Measurements from ENCODE around the gene HECW1.
"Not testable (repeated sequence)": the region's sequence is repeated elsewhere in the genome, so short reads cannot be mapped to it uniquely, and the experiment has no call there.

Gene HECW1

GRCh38 chr7:43112941-43113621 is 634 bp downstream of the HECW1 start:
- DNase-seq = no peak

GRCh38 chr7:43113622-43114457 is 1.4 kb downstream of the HECW1 start:
- no peak for DNase-seq

DNA sequence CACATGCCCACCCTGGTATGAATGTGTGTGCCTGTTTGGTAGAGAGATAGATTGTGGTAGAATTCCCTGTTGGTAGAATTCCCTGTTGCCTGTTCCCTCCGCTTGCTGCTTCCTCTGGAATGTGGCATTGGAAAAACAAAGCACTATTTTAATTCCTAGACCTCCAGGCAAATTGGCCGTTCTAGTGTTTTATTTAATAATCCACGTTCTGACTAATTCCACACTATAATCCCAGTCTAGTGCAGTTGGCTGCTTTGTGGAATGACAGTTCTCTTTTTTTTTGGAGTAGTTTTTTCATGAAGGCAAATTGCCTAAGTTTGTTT is 2.0 kb downstream of the HECW1 start:
- no peak for DNase-seq

- DNase-seq = no peak
These were observed 4.0 kb downstream of the HECW1 start for GRCh38 chr7:43116451-43116850.

- DNase-seq = no peak
These were observed 4.6 kb downstream of the HECW1 start for GRCh38 chr7:43117095-43117494.

GRCh38 chr7:43117861-43118260 is 5.4 kb downstream of the HECW1 start:
- DNase-seq = no peak

GRCh38 chr7:43118313-43118712 is 5.9 kb downstream of the HECW1 start:
- no peak for DNase-seq

- DNase-seq = no peak
These were observed 7.1 kb downstream of the HECW1 start for GRCh38 chr7:43119371-43120075.

- no peak for DNase-seq
These were observed 9.5 kb downstream of the HECW1 start for GRCh38 chr7:43121973-43122372.

GRCh38 chr7:43123457-43123856 is 11.0 kb downstream of the HECW1 start:
- DNase-seq = no peak

DNA sequence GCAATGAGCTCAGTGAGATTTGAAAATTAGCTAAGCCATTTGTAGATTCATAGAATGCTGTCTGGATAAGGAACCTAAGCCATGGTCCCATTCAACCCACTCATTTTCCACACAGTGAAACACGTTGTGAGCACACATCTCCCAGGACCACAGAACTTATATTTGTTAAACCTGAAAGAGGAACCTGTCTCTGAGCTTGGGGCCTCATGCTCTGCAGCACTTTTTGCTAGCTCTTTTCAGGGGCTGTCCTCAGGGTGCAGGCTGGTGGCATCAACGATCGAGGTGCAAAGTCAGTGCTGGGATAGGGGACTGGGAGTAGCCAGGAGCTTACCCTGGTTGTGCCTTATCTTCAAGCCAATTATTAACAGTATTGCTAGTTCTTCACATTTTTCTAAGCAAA is 11.9 kb downstream of the HECW1 start:
- no peak for DNase-seq

GRCh38 chr7:43130347-43130746 is 17.9 kb downstream of the HECW1 start:
- DNase-seq = no peak

- DNase-seq = no peak
These were observed 22.7 kb downstream of the HECW1 start for GRCh38 chr7:43135129-43135528.

DNA sequence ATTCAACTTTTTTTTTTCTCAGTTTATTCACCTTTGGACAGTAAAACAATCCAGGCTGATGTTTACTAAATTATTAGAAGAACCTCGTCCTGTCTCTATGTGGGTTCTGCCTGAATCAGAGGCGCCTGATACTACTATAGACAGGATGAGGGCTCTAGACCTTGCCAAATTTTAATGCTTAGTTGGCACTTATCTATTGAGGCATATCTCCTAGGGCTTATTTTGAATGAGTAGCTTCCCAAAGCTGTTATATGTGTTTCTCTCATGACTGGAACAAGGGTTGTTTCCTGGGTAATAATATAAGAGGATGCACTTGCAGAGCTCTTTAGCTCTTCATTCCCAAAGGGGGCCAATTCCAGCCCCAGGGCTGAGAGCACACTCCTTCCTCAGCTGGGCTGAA is 23.6 kb downstream of the HECW1 start:
- no peak for DNase-seq

DNA sequence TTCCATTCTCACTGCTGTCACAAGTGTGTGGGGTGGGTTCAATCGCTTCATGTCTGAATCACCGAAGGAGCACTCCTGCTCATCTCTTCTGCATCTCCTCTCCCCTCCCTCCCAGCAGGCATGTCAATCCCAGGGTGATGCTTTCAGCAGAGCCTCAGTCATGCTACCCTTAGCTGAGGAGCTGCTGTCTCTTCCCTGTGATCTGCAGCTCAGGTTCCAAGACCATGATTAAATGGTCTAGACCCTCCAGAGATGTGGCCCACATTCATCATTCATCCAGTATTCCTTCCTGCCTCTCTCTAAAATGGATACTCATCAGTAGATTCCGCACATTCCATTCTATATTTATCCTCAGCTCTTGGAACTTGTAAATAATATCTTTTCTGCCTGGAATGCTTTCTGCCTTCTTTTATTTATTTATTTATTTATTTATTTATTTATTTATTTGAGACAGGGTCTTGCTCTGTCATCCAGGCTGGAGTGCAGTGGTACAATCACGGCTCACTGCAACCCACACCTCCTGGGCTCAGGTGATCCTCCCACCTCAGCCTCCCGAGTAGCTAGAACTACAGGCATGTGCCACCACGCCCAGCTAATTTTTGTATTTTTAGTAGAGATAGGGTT is 24.8 kb downstream of the HECW1 start:
- DNase-seq = not testable (repeated sequence)

- DNase-seq = no peak
These were observed 25.4 kb downstream of the HECW1 start for GRCh38 chr7:43137811-43138210.

GRCh38 chr7:43138710-43139109 is 26.3 kb downstream of the HECW1 start:
- DNase-seq = no peak

GRCh38 chr7:43139137-43139536 is 26.7 kb downstream of the HECW1 start:
- DNase-seq = no peak

DNA sequence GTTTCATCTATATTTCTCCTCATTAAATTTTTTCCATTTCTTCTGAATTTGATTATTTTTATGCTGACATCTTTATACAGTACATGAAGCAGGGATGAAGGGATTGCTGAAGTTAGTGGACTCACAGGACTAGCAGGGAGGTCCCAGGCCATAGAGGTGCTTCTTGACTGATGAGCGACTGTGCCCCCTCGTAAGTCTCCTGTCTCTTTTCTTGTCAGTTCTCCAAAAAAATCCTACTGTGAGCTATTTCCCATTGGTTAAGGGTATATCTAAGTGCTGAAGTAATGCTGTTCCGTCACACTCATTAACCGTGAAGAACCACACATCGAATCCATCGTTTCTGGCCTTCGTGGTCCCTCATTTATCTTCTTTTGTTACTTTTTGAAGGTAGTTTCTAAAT is 27.7 kb downstream of the HECW1 start:
- no peak for DNase-seq

DNA sequence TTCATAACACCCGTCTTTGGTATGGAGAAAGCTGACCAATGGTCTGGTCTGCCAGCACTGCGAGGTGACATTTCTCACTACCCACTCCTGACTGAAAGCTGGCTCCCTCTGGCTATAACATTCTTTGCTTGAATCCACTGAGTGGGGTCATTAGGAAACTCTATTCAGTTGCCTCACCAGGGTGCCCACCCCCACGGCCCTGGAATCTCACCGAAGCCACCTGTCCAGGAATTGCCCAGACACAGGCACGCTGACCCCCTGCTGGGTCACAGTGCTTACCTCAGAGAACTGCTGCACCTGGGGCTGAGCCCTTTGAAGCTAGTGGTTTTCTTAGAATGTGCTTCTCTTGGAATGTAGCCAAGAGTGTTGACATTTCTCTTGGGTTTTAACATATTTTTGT is 28.6 kb downstream of the HECW1 start:
- peak; percentile 30 for DNase-seq

GRCh38 chr7:43142703-43143102 is 30.3 kb downstream of the HECW1 start:
- DNase-seq = no peak

DNA sequence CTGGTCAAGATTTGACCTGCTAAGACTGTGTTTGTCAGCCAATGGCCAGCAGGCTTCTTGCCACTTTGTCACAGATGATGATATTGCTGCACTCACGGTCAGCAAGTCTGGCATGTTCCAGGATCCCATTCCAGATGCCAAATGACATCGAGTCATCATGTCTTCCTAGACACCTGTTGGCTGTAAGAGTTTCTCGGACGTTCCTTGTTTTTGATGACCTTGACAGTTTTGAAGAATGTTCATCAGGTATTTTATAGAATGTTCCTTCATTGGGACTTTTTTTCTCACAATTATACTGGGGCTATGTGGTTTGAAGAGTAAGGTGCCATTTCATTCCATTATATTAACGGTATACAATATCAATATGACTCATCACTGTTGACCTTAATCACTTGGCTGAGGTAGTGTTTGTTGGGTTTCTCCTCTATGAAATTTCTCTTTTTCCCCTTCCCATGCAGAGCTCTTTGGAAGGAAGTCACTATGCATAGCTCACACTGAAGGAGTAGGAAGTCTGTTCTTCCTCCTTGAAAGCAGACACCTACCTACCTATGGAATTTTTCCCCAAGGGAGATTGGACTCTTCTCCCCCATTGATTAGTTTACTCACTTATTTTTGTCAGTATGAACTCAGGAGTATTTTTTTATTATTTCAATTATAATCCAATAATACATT is 31.6 kb downstream of the HECW1 start:
- DNase-seq = no peak

- no peak for DNase-seq
These were observed 35.8 kb downstream of the HECW1 start for GRCh38 chr7:43148161-43148731.
